GM21360 (cell line): Measurements from ENCODE around the gene CCT7.
"Not testable (repeated sequence)": the region's sequence is repeated elsewhere in the genome, so short reads cannot be mapped to it uniquely, and the experiment has no call there.

Experiments used
- ATAC-seq: cut with Tn5 transposase; IDR thresholded peaks from one replicate; pipeline ENCODE4 v1.9.1; 2021; ENCODE audit warnings: mild to moderate bottlenecking, moderate library complexity; ENCODE audit not compliant: unreplicated experiment

CCT7 gene

DNA sequence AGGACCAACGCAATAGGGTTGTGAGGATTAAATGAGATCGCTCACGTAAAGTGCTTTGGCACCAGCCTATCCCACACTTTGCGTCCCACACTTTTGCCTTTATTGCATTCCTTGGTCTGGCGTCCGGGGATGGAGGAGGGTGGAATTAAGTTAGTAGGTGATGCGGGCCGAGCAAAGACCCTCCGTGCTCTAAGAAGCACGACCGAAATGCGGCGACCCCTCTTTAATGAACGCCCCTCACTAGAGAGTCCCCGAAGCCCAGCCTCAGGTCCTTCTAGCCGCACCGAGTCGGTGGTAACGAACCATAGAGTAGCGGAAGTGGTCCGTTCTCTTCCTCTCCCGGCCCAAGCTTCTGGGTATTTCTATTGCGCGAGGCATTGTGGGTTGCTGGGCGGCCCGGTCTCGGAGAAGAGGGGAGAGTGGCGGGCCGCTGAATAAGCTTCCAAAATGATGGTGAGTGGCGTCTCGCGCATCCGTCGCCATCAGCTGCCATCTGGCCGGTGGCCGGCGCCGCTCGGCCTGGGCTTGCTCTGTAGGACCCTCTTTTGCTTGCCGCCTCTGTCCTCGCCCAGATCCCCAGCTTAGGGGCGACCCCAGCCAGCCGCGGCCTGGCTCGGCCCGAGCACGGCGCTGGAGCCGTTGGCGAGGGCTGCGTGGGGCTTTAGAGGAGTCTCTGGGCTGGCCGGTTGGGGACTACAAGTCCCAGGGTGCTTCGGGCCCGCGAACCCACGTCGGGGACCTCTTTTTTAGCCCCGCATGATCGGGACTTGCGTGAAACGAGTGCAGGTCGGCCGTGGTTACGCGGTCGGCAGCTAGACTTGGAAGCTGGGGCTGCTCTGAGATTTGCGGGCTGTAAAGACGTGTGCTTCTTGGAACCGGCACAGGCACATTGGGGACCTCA, at the start of gene CCT7:
Gene CCT7 (plus strand): TSS at position 377 of the 901 bp plus-strand sequence. CDS start 71 bp downstream, at position 448.
- peak; percentile 50 for ATAC-seq

GRCh38 chr2:73185965-73186364, 48.1 kb upstream of the CCT7 start:
- no peak for ATAC-seq

DNA sequence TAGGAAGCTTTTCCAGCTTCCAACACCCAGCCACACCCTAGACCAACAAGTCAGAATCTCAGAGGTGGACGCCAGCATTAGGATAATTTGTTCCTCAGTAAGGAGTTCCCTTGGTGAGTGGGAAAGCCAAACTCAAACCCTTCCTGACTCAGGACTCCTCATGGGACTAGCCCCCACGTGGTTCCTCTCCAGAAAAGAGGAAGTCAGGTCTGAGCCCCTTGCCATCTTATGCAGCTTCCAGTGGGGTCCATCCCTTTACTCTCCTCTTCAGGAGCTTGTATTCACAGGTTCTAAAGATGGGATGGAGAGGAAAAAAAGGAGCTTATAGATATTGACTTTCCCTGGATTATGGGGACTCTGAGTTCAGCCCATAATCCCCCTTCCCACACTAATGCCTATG, 46.6 kb upstream of the CCT7 start:
- ATAC-seq, result no peak

GRCh38 chr2:73197579-73197978, 36.5 kb upstream of the CCT7 start:
- no peak for ATAC-seq

GRCh38 chr2:73200281-73200680, 33.8 kb upstream of the CCT7 start:
- not testable (repeated sequence) for ATAC-seq

GRCh38 chr2:73202156-73203054, 31.7 kb upstream of the CCT7 start, which contains the start of gene NOTO:
Gene NOTO (plus strand): TSS chr2:73202574. CDS start chr2:73202667, 93 bp downstream.
- ATAC-seq, result no peak

GRCh38 chr2:73203055-73203681, 30.9 kb upstream of the CCT7 start:
- no peak for ATAC-seq

GRCh38 chr2:73205611-73206010, 28.5 kb upstream of the CCT7 start:
- no peak for ATAC-seq

GRCh38 chr2:73208258-73208657, 25.9 kb upstream of the CCT7 start:
- ATAC-seq, result no peak

DNA sequence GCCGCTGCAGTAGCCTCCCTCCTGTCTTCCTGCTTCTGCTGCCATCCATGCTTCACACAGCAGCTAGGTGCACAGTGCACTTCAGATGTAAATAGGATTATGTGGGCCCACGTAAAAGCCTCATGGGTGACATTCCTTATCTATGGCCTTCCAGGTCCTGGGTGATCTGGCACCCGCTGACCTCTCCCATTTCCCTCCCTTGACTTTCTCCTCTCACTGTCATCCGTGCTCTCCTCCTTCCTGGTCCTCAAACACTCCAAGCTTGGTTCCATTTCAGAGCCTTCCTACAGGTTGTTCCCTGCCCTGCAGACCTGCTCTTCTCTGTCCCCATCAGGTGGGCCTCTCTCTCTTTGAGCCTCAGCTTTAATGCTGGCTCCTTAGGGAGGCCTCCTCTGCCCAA, 24.1 kb upstream of the CCT7 start:
- no peak for ATAC-seq

GRCh38 chr2:73210696-73211095, 23.4 kb upstream of the CCT7 start:
- ATAC-seq, result no peak

DNA sequence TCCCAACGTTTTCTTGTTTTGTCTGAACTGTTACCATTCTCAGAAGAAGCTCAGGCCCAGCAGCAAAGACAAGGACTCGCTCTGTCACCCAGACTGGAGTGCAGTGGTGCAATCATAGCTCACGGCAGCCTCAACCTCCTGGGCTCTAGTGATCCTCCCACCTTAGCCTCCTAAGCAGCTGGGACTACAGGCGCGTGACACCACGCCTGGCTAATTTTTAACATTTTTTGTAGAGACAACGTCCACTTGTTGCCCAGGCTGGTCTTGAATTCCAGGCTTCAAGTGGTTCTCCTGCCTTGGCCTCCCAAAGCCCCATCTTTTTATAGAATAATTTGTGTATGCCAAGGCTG, 22.0 kb upstream of the CCT7 start:
- no peak for ATAC-seq

- ATAC-seq, result peak; percentile 57
These were observed 21.5 kb upstream of the CCT7 start for GRCh38 chr2:73212448-73213176.

GRCh38 chr2:73214120-73215035, 19.7 kb upstream of the CCT7 start, which contains the start of gene SMYD5:
Gene SMYD5 (plus strand): TSS chr2:73214245. CDS start chr2:73214267, 22 bp downstream.
- peak; percentile 92 for ATAC-seq

- ATAC-seq, result no peak
These were observed 18.9 kb upstream of the CCT7 start for GRCh38 chr2:73215254-73215653.

GRCh38 chr2:73217160-73217559, 16.9 kb upstream of the CCT7 start:
- no peak for ATAC-seq

- ATAC-seq, result no peak
These were observed 16.3 kb upstream of the CCT7 start for GRCh38 chr2:73217826-73218225.

DNA sequence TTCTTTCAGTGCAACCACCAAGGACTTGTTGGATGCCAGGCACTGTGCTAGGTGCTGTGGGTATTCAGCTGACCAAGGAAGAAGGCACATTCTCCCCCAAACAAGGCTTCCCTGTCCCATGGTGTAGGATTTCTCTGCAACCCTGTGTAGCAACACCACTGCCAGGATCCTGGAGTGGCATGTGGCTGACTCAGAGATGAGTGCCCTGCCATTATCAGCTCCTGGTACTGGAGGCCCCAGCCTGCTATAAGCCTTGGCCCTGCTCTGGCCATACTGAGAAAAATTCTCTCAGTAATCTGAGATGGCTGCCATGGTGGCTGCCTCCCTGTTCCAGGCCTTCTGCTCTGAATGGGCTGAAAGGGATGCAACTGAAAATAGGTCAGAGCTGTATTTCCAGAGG, 15.8 kb upstream of the CCT7 start:
- ATAC-seq, result no peak

DNA sequence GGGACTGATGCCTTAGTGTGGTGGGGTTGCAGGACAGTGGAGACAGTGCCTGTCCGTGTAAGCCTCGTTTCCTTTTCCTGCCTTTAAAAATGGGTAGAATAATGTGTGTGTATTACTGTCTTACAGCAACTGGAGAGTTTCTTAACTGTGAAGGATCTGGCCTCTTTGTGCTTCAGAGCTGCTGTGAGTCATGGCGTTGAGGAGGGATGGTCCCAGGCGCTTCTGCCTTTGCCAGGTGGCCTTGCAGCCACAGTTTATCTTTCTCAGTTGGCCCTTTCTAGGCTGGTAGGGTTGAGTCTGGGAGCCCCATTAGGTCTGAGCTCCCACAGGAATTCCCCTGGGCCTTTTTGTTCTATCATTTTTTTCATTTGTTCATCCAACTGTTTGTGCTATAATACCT, 10.3 kb upstream of the CCT7 start:
- no peak for ATAC-seq
